ENCODE data around the gene TDO2. TPM values are rescaled to one million over a fixed set of nuclear protein-coding genes. Genes with fewer than 3 reads are reported as not detected.
A peak's percentile ranks its signal among the peaks of the same experiment; 100 is the strongest.

TDO2 gene
- total and polyA plus RNA-seq, 2 of the 13 experiments (the other 11 are each of a cell fraction or from before 2014, with no cell fraction given): not detected

GRCh38 chr4:155953151-155954117 lies 49.9 kb downstream of the TDO2 start, which contains the start of gene CTSO:
Gene CTSO (minus strand): TSS chr4:155953866. CDS start chr4:155953847, 19 bp downstream.
- Histone ChIP-seq H3K36me3 (replicated peaks in 1 of 2; ENCODE audit: control insufficient read depth in 1 of 2, insufficient read depth in 2 of 2, low read length in 2 of 2) (no peaks in the 10 kb centered on the region), H4K20me1 (ENCODE audit: insufficient read depth, low read length) (no peaks in the 10 kb centered on the region), H3K4me1 (ENCODE audit: insufficient read depth, low read length) (peaks cover 25% of the 10 kb centered on the region), H3K27ac (ENCODE audit: extremely low read length, insufficient read depth, low read length) (no peak within 1 kb of the TSS), H3K9ac (ENCODE audit: insufficient read depth, low read depth, low read length) (peak within 1 kb of the TSS; percentile 75), H3K4me3 (replicated peaks in 1 of 3; ENCODE audit: insufficient read depth in 1 of 3, low read depth in 2 of 3, low read length in 3 of 3) (peak within 1 kb of the TSS; percentile 55 to 78 (median 56)), H2AFZ (ENCODE audit: low read length) (peak within 1 kb of the TSS; percentile 99), H3K27me3 (ENCODE audit: control insufficient read depth in 1 of 2, insufficient read depth in 2 of 2, low read length in 2 of 2) (no peaks in the 10 kb centered on the region), H3K9me3 (ENCODE audit: low read length) (no peaks in the 10 kb centered on the region), H3K4me2 (ENCODE audit: low read depth, low read length) (peak within 1 kb of the TSS; percentile 80), H3K79me2 (ENCODE audit: insufficient read depth, low read length) (no peaks in the 10 kb centered on the region)
- POLR2A ChIA-PET: no interaction called here
- no peak for FAIRE-seq
- CTCF ChIA-PET (ENCODE audit: low intra/inter-chr PET ratio, low total read pairs): no interaction called here
- TSS peak; percentile 72 for BruUV-seq (replicated peaks)
- in situ Hi-C loops (cut with HindIII; ENCODE audit: extremely low pct_ligation_motif_present, low pct_unique_long_range_greater_than_20kb): no loop called here
- peak; percentile 98 for ATAC-seq
- WGBS (ENCODE audit: low lambda C conversion rate): 19% methylated on average over 16 of the region's 58 CpGs
- peak; percentile 22 for DNase-seq (ENCODE audit: low spot score)
- intact Hi-C loops (cut with micrococcal nuclease; ENCODE audit: unreplicated experiment): loop anchor here (1.0 kb wide), 1 partner anchor 143 kb away; no protein-coding TSS in a partner anchor
- peak; percentile 23; the same call in 1 of the 2 replicates for TF ChIP-seq ARID5B (CRISPR knock-in tag; IDR thresholded peaks at IDR 0.05)
- no peak for TF ChIP-seq ZNF703 (CRISPR knock-in tag; IDR thresholded peaks at IDR 0.05; ENCODE audit: borderline replicate concordance)
- no peak for TF ChIP-seq ZMYM3 (CRISPR knock-in tag; IDR thresholded peaks at IDR 0.05)
- TF ChIP-seq IRF1 (CRISPR knock-in tag; IDR thresholded peaks at IDR 0.05; ENCODE audit: low read depth): no peak
- no peak for TF ChIP-seq ZNF33B (CRISPR knock-in tag; IDR thresholded peaks at IDR 0.05)
- TF ChIP-seq NR3C1 (CRISPR knock-in tag; IDR thresholded peaks at IDR 0.05): no peak
- 0 out of 2 replicates have a peak, but pooled peaks have one; percentile 41 for TF ChIP-seq ZNF274 (CRISPR knock-in tag; IDR thresholded peaks at IDR 0.05)
- no peak for TF ChIP-seq ATM (IDR thresholded peaks at IDR 0.05; ENCODE audit: borderline replicate concordance)
- TF ChIP-seq GATAD1 (CRISPR knock-in tag; IDR thresholded peaks at IDR 0.05): peak; percentile 53
- no peak for TF ChIP-seq MXI1 (IDR thresholded peaks at IDR 0.05; ENCODE audit: borderline replicate concordance, low read depth, low read length)
- TF ChIP-seq HNF4A (CRISPR knock-in tag; IDR thresholded peaks at IDR 0.05): peak; percentile 22; the same call in 1 of the 2 replicates
- TF ChIP-seq CCAR2 (optimal IDR thresholded peaks at IDR 0.05; ENCODE audit: low read depth, low read length): no peak
- no peak for TF ChIP-seq PLSCR1 (CRISPR knock-in tag; IDR thresholded peaks at IDR 0.05; ENCODE audit: borderline replicate concordance)
- TF ChIP-seq TCF12 (IDR thresholded peaks at IDR 0.05): no peak
- no peak for TF ChIP-seq TCF12 (CRISPR knock-in tag; IDR thresholded peaks at IDR 0.05)

Measured in HepG2 (cell line).